Choroid plexus epithelial cell (primary cell): ENCODE measurements around the gene GPR137B.
A peak's percentile ranks its signal among the peaks of the same experiment; 100 is the strongest.
"Not testable (repeated sequence)": the region's sequence is repeated elsewhere in the genome, so short reads cannot be mapped to it uniquely, and the experiment has no call there.

ENCODE experiments used
- DNase-seq: peaks from one replicate; pipeline ENCODE4 v3.0.0-alpha.2; 2010; ENCODE audit warnings: low read depth
- H3K4me3 ChIP-seq: 2 replicates; pipeline ENCODE4 v1.5.1; 2011; ENCODE audit warnings: low read depth, mild to moderate bottlenecking, control low read depth, low read length, moderate library complexity
- TF ChIP-seq, protein P1 (sequence below): conservative IDR thresholded peaks from 2 replicates; pipeline ENCODE4 v1.5.1; 2011; ENCODE audit warnings: low read depth, mild to moderate bottlenecking, control low read depth, inconsistent platforms, low read length, moderate library complexity

GPR137B gene

GRCh38 chr1:236155841-236156503 lies 13.6 kb downstream of the GPR137B start:
- H3K4me3 ChIP-seq: no peak overlapping the region
- TF ChIP-seq, protein P1, sequence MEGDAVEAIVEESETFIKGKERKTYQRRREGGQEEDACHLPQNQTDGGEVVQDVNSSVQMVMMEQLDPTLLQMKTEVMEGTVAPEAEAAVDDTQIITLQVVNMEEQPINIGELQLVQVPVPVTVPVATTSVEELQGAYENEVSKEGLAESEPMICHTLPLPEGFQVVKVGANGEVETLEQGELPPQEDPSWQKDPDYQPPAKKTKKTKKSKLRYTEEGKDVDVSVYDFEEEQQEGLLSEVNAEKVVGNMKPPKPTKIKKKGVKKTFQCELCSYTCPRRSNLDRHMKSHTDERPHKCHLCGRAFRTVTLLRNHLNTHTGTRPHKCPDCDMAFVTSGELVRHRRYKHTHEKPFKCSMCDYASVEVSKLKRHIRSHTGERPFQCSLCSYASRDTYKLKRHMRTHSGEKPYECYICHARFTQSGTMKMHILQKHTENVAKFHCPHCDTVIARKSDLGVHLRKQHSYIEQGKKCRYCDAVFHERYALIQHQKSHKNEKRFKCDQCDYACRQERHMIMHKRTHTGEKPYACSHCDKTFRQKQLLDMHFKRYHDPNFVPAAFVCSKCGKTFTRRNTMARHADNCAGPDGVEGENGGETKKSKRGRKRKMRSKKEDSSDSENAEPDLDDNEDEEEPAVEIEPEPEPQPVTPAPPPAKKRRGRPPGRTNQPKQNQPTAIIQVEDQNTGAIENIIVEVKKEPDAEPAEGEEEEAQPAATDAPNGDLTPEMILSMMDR: no peak
- DNase-seq: no peak

GRCh38 chr1:236156512-236157208 lies 14.3 kb downstream of the GPR137B start:
- DNase-seq: no peak
- no peak overlapping the region for H3K4me3 ChIP-seq
- TF ChIP-seq, protein P1: no peak

DNA sequence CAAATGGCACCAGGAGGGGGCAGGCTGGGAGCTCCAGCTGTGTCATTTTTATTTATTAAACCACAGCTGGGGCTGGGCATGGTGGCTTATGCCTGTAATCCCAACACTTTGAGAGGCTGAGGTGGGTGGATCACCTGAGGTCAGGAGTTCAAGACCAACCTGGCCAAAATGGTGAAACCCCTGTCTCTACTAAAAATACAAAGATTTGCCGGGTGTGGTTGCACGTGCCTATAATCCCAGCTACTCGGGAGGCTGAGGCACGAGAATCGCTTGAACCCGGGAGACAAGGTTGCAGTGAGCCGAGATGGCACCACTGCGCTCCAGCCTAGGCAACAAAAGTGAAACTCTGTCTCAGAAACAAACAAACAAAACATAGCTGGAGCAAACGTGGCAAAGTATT lies 15.7 kb downstream of the GPR137B start:
- H3K4me3 ChIP-seq, DNase-seq: not testable (repeated sequence)
- TF ChIP-seq, protein P1: peak; percentile 35

DNA sequence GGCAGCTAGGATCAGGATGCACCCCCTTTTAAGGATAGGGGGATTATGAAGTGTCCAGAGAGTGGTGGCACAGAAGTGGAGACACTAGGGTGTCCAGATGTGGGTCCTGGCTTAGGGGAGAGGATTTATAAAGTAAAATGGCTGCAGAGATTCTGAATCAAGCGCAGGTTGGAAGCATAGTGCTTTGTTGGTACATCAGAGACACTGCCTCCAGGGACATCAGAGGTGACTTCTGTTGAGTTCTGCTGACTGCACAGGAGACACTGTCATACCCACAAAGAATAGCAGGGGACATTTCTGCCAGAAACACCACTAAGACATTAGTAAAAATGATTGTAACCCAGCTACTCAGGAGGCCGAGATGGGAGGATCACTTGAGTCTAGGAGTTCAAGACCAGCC lies 16.4 kb downstream of the GPR137B start:
- TF ChIP-seq, protein P1: no peak
- no peak for DNase-seq
- H3K4me3 ChIP-seq: no peak overlapping the region

GRCh38 chr1:236159704-236160539 lies 17.6 kb downstream of the GPR137B start:
- no peak for DNase-seq
- TF ChIP-seq, protein P1: no peak
- no peak overlapping the region for H3K4me3 ChIP-seq

DNA sequence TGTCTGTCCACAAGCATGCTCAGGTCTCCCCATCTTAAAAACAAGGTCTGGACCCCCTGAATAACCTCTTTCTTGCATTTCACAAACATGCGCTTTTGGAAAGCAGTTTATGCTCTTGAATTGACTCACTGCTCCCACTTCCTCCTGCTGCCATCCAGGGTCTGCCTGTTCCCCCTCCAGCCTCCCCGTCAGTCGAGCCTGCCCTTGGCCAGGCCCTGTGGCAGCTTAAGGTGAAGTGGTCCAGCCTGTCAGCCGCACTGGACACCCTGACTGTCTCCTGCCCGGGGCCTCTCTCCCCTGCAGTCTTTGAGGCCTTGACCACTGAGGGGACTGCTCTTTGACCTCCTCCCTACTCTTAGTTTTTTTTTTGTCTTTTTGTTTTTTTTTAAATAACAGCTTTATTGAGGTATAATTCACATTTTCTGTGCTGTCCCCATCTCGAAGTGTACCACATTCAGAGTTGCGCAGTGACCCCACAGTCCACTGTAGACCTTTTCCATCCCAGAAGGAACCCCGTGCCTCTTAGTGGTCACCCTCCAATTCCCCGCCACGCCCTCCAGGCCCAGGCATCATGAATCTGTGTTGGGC lies 18.3 kb downstream of the GPR137B start:
- TF ChIP-seq, protein P1: no peak
- DNase-seq: no peak
- H3K4me3 ChIP-seq: no peak overlapping the region
